GM12875 (cell line): ENCODE measurements around the gene CNTNAP2.

ENCODE experiments used
- H3K4me3 ChIP-seq: one replicate; pipeline ENCODE4 v1.5.1; 2011; ENCODE audit warnings: low read depth, low read length, control low read depth
- TF ChIP-seq, protein P1 (sequence below): IDR thresholded peaks from 2 replicates; pipeline ENCODE4 v1.5.1; 2011; ENCODE audit warnings: low read depth, mild to moderate bottlenecking, control low read depth, inconsistent platforms, low read length, moderate library complexity, borderline replicate concordance; ENCODE audit not compliant: insufficient read depth

Gene CNTNAP2

GRCh38 chr7:146922782-146923181, 806.2 kb downstream of the CNTNAP2 start:
- TF ChIP-seq, protein P1, sequence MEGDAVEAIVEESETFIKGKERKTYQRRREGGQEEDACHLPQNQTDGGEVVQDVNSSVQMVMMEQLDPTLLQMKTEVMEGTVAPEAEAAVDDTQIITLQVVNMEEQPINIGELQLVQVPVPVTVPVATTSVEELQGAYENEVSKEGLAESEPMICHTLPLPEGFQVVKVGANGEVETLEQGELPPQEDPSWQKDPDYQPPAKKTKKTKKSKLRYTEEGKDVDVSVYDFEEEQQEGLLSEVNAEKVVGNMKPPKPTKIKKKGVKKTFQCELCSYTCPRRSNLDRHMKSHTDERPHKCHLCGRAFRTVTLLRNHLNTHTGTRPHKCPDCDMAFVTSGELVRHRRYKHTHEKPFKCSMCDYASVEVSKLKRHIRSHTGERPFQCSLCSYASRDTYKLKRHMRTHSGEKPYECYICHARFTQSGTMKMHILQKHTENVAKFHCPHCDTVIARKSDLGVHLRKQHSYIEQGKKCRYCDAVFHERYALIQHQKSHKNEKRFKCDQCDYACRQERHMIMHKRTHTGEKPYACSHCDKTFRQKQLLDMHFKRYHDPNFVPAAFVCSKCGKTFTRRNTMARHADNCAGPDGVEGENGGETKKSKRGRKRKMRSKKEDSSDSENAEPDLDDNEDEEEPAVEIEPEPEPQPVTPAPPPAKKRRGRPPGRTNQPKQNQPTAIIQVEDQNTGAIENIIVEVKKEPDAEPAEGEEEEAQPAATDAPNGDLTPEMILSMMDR, result no peak
- no peak overlapping the region for H3K4me3 ChIP-seq

DNA sequence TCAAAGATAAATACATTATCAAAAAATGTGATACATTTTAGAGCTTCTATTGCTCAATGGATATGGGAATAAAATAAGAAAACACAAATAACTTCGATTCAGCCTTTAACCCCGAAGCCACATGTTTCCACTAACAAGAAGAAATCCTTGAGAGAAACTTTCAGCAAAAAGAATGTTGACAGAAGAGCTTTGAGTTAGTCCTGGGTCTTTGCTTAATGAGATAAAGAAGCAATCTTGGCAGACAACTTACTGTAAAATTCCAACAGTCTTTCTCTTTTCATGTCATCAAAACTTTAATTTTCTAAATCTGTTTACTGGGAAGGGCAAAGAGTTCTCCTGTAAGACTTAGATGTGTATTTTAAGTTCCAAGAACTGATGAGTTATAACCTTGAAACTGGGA, 810.2 kb downstream of the CNTNAP2 start:
- TF ChIP-seq, protein P1, result no peak
- H3K4me3 ChIP-seq, result no peak overlapping the region

DNA sequence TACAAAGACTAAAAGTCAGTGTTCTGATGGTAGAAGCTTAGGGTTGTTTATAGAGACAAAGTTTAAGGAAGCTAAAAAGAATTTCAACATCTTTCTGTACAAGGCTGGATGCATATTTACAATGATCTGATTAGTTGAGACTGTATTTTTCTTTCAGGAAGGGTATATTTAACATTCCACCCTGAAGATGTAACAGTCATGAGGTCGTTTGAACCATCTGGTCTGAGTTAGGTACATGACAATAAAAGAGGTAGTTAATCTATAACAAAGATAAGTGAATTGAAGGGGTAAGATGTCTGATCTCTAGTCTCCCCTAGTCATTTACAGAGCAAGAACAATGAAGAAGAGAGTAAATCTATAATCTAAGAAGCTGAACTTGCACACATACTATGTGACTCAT, 821.2 kb downstream of the CNTNAP2 start:
- no peak overlapping the region for H3K4me3 ChIP-seq
- TF ChIP-seq, protein P1, result no peak

DNA sequence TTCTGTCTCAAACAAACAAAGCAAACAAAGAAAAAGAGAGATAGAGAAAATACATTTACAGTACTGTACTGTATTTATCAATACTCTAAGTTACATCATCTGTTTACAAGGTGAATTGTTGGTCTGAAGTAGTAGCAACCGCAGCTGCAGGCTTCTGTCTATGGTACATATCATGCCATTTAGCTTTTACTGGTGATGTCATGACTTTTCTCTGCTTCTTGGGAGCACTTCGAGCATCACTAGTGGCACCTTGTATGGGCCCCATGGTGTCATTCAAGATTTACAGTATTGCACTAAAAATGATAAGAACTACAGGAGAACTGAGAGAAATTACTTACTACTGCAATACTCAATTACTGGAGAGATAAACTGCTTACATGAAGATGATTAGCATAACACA, 826.9 kb downstream of the CNTNAP2 start:
- no peak overlapping the region for H3K4me3 ChIP-seq

DNA sequence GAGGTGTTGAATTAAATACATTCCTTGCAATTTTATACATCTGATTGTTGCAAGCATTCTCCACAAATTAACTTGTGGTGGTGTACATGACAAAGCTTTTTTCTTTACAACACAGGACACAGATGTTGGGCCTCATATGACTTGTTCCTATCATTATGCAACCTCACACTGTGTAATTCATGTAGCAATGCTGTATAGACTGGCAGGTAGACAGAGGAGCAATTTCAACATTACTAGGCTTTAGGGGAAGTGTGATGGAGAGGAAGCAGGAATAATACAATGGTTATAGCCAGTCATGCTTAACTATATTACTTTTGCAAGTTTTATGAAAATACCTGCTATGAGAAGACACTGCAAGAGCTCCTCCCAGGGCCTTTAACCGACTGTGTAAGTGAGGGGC, 832.1 kb downstream of the CNTNAP2 start:
- TF ChIP-seq, protein P1, result no peak
- no peak overlapping the region for H3K4me3 ChIP-seq

More for the DNA sequence above, 826.9 kb downstream of the CNTNAP2 start:
- TF ChIP-seq, protein P1, result no peak

DNA sequence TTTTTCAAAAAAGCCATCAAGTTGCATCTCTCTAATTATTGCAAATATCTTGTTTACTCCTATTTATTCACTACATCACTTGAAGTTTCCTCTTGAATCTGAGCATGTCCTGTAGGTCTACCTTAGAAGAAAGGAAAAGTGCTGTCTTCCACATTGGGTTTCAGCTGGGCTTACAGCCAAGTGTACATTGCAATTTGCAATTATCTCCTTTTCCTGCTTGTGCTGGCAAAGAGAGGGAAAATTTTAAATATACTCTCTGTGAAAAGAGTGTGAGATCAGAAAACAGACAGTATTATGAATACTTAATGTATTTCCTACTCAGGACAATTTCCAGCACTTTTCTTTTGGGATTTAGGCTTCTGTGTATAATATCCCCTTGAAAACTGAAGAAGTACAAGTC, 839.7 kb downstream of the CNTNAP2 start:
- no peak overlapping the region for H3K4me3 ChIP-seq
- TF ChIP-seq, protein P1, result no peak

- TF ChIP-seq, protein P1, result no peak
- H3K4me3 ChIP-seq, result no peak overlapping the region
Measured at GRCh38 chr7:146956853-146957252, 840.3 kb downstream of the CNTNAP2 start.
